Naive B cell (primary cell): ENCODE results near the gene MACROD1. TPM values are rescaled to one million over a fixed set of nuclear protein-coding genes. Genes with fewer than 3 reads are reported as not detected.
A peak's percentile ranks its signal among the peaks of the same experiment; 100 is the strongest.
"Not testable (repeated sequence)": the region's sequence is repeated elsewhere in the genome, so short reads cannot be mapped to it uniquely, and the experiment has no call there.

Source experiments
- ATAC-seq, 2 donors: fragments of 150-1000 bp; cut with Tn5 transposase; 2 replicates each; pipeline ENCODE4 v1.10.0; 2021; ENCODE audit warnings: low read depth in 2 of 2, mild to moderate bottlenecking in 2 of 2, moderate library complexity in 2 of 2
- DNase-seq: peaks from one replicate; pipeline ENCODE4 v3.0.0; 2022
- H3K27ac Mint-ChIP-seq, 6 donors: one replicate each; pipeline ENCODE4 v1.8.0; 2020 to 2022; ENCODE audit warnings: mild to moderate bottlenecking in 6 of 6, mixed read lengths in 6 of 6, moderate library complexity in 5 of 6, inconsistent platforms in 2 of 6
- H3K27me3 Mint-ChIP-seq, 3 donors: one replicate each; pipeline ENCODE4 v1.8.0; 2021 to 2022; ENCODE audit warnings: mixed read lengths in 3 of 3, mild to moderate bottlenecking in 1 of 3
- H3K36me3 Mint-ChIP-seq, 2 donors: one replicate each; pipeline ENCODE4 v1.8.0; 2020 to 2022; ENCODE audit warnings: mixed read lengths in 2 of 2, inconsistent platforms in 1 of 2, mild to moderate bottlenecking in 1 of 2
- H3K4me1 Mint-ChIP-seq, 3 donors: one replicate each; pipeline ENCODE4 v1.8.0; 2020 to 2022; ENCODE audit warnings: mixed read lengths in 3 of 3, inconsistent platforms in 1 of 3, mild to moderate bottlenecking in 1 of 3, moderate library complexity in 1 of 3
- H3K4me3 Mint-ChIP-seq, 8 donors: one replicate each; pipeline ENCODE4 v1.8.0; 2020 to 2022; ENCODE audit warnings: mild to moderate bottlenecking in 8 of 8, mixed read lengths in 8 of 8, moderate library complexity in 8 of 8, inconsistent platforms in 2 of 8
- H3K9me3 Mint-ChIP-seq, 7 donors: one replicate each; pipeline ENCODE4 v1.8.0; 2020 to 2022; ENCODE audit warnings: mixed read lengths in 7 of 7, mild to moderate bottlenecking in 5 of 7, inconsistent platforms in 2 of 7, moderate library complexity in 1 of 7
- polyA plus RNA-seq, 6 donors: library from polyadenylated mRNA; unstranded; fragments of 300-500 nt; fragmentation: Illumina TruSeq; gene quantifications; one replicate each; pipeline ENCODE4 v1.2.3, GENCODE V29; 2021; ENCODE audit warnings: low read depth in 6 of 6

MACROD1 gene
- polyA plus RNA-seq, 6 donors from 2014 or later, result 1.5 to 7.0 (median 3.2) TPM

GRCh38 chr11:63993100-63993499 lies 172.8 kb downstream of the MACROD1 start:
- Mint-ChIP-seq H3K4me1 (peaks cover 16 to 42% (median 27%) of the 10 kb centered on the region in 3 donors), H3K27ac (peak overlapping the region in 1 of 6 donors; percentile 96), H3K36me3 (peaks cover 18 to 30% of the 10 kb centered on the region in 2 donors), H3K27me3 (peaks cover 0 to 1% (median 0%) of the 10 kb centered on the region in 3 donors), H3K9me3 (no peaks in the 10 kb centered on the region), H3K4me3 (no peak overlapping the region)
- DNase-seq, result no peak
- no peak for ATAC-seq

GRCh38 chr11:63991558-63991957 lies 174.4 kb downstream of the MACROD1 start:
- Mint-ChIP-seq H3K9me3 (no peaks in the 10 kb centered on the region), H3K27ac (peak overlapping the region in 1 of 6 donors; percentile 74), H3K36me3 (peaks cover 12 to 18% of the 10 kb centered on the region in 2 donors), H3K27me3 (no peaks in the 10 kb centered on the region), H3K4me1 (peaks cover 23 to 52% (median 26%) of the 10 kb centered on the region in 3 donors), H3K4me3 (no peak overlapping the region)
- ATAC-seq (no peak), DNase-seq (no peak)

- no peaks in the 10 kb centered on the region for H3K9me3 Mint-ChIP-seq
- H3K27me3 Mint-ChIP-seq, result no peaks in the 10 kb centered on the region
- ATAC-seq, result no peak
- DNase-seq, result no peak
- H3K36me3 Mint-ChIP-seq, result peaks cover 8 to 13% of the 10 kb centered on the region in 2 donors
- peak overlapping the region in 2 of 6 donors; percentile 37 to 90 for H3K27ac Mint-ChIP-seq
- peak overlapping the region; percentile 66 to 99 (median 85) for H3K4me3 Mint-ChIP-seq
- H3K4me1 Mint-ChIP-seq, result peaks cover 36 to 57% (median 38%) of the 10 kb centered on the region in 3 donors
Observed at GRCh38 chr11:63986932-63987513, 178.9 kb downstream of the MACROD1 start.

GRCh38 chr11:63986156-63986931 lies 179.6 kb downstream of the MACROD1 start, which contains the start of gene OTUB1:
Gene OTUB1 (plus strand): TSS chr11:63986438. CDS start chr11:63986457, 19 bp downstream.
- peak within 1 kb of the TSS; percentile 95 to 99 (median 99) for H3K4me3 Mint-ChIP-seq
- peak within 1 kb of the TSS; percentile 98 to 99 (median 98) for H3K27ac Mint-ChIP-seq

GRCh38 chr11:63985812-63986155 lies 180.1 kb downstream of the MACROD1 start:
- H3K4me1 Mint-ChIP-seq, result peaks cover 34 to 44% (median 44%) of the 10 kb centered on the region in 3 donors
- peak overlapping the region; percentile 98 to 99 (median 98) for H3K27ac Mint-ChIP-seq
- H3K27me3 Mint-ChIP-seq, result no peaks in the 10 kb centered on the region
- peak; percentile 68 to 70 for ATAC-seq
- no peaks in the 10 kb centered on the region for H3K9me3 Mint-ChIP-seq
- peaks cover 4 to 6% of the 10 kb centered on the region in 2 donors for H3K36me3 Mint-ChIP-seq
- H3K4me3 Mint-ChIP-seq, result peak overlapping the region; percentile 95 to 99 (median 99)
- DNase-seq, result peak; percentile 67

More at GRCh38 chr11:63986156-63986931, 179.6 kb downstream of the MACROD1 start, which contains the start of gene OTUB1:
- ATAC-seq (peak; percentile 82 to 87), DNase-seq (peak; percentile 77)
- no peaks in the 10 kb centered on the region for H3K27me3 Mint-ChIP-seq
- no peaks in the 10 kb centered on the region for H3K9me3 Mint-ChIP-seq
- peaks cover 7 to 8% of the 10 kb centered on the region in 2 donors for H3K36me3 Mint-ChIP-seq
- peaks cover 34 to 50% (median 40%) of the 10 kb centered on the region in 3 donors for H3K4me1 Mint-ChIP-seq

GRCh38 chr11:63979426-63979825 lies 186.5 kb downstream of the MACROD1 start:
- Mint-ChIP-seq H3K4me3 (peak overlapping the region in 1 of 8 donors; percentile 36), H3K36me3 (no peaks in the 10 kb centered on the region), H3K4me1 (peaks cover 26 to 46% (median 31%) of the 10 kb centered on the region in 3 donors), H3K27ac (no peak overlapping the region), H3K9me3 (no peaks in the 10 kb centered on the region), H3K27me3 (no peaks in the 10 kb centered on the region)
- DNase-seq (no peak), ATAC-seq (no peak)

GRCh38 chr11:63978551-63979239 lies 187.2 kb downstream of the MACROD1 start:
- H3K4me3 Mint-ChIP-seq, result peak overlapping the region in 2 of 8 donors; percentile 12 to 70
- no peak overlapping the region for H3K27ac Mint-ChIP-seq

GRCh38 chr11:63974259-63975143 lies 191.4 kb downstream of the MACROD1 start, which contains the start of gene COX8A:
Gene COX8A (plus strand): TSS chr11:63974620. CDS start chr11:63974681, 61 bp downstream.
- peak; percentile 93 for DNase-seq
- peak; percentile 98 to 99 for ATAC-seq
- H3K27me3 Mint-ChIP-seq, result peaks cover 0 to 5% (median 4%) of the 10 kb centered on the region in 3 donors
- no peaks in the 10 kb centered on the region for H3K36me3 Mint-ChIP-seq
- H3K4me1 Mint-ChIP-seq, result peaks cover 28 to 40% (median 30%) of the 10 kb centered on the region in 3 donors
- H3K27ac Mint-ChIP-seq, result peak within 1 kb of the TSS; percentile 95 to 99 (median 99)
- peak within 1 kb of the TSS; percentile 98 to 100 (median 100) for H3K4me3 Mint-ChIP-seq
- no peaks in the 10 kb centered on the region for H3K9me3 Mint-ChIP-seq

More at GRCh38 chr11:63978551-63979239, 187.2 kb downstream of the MACROD1 start:
- DNase-seq (no peak), ATAC-seq (no peak)
- no peaks in the 10 kb centered on the region for H3K9me3 Mint-ChIP-seq
- H3K4me1 Mint-ChIP-seq, result peaks cover 31 to 53% (median 37%) of the 10 kb centered on the region in 3 donors
- no peaks in the 10 kb centered on the region for H3K27me3 Mint-ChIP-seq
- no peaks in the 10 kb centered on the region for H3K36me3 Mint-ChIP-seq

- peak overlapping the region; percentile 98 to 100 (median 100) for H3K4me3 Mint-ChIP-seq
- DNase-seq, H3K27me3 Mint-ChIP-seq, H3K9me3 Mint-ChIP-seq, ATAC-seq, H3K36me3 Mint-ChIP-seq: not testable (repeated sequence)
- H3K4me1 Mint-ChIP-seq, result peaks cover 28 to 40% (median 30%) of the 10 kb centered on the region in 3 donors
- peak overlapping the region; percentile 95 to 99 (median 99) for H3K27ac Mint-ChIP-seq
Observed at GRCh38 chr11:63973912-63974258, 192.0 kb downstream of the MACROD1 start.

GRCh38 chr11:63970902-63971301 lies 195.0 kb downstream of the MACROD1 start:
- DNase-seq (no peak), ATAC-seq (no peak)
- Mint-ChIP-seq H3K27me3 (peaks cover 0 to 10% (median 8%) of the 10 kb centered on the region in 3 donors), H3K27ac (no peak overlapping the region), H3K9me3 (no peaks in the 10 kb centered on the region), H3K4me1 (peaks cover 12 to 22% (median 14%) of the 10 kb centered on the region in 3 donors), H3K36me3 (no peaks in the 10 kb centered on the region), H3K4me3 (no peak overlapping the region)

- no peak for DNase-seq
- H3K36me3 Mint-ChIP-seq, result no peaks in the 10 kb centered on the region
- H3K4me3 Mint-ChIP-seq, result no peak overlapping the region
- H3K9me3 Mint-ChIP-seq, result no peaks in the 10 kb centered on the region
- H3K4me1 Mint-ChIP-seq, result peaks cover 7 to 13% (median 9%) of the 10 kb centered on the region in 3 donors
- peaks cover 0 to 16% (median 8%) of the 10 kb centered on the region in 3 donors for H3K27me3 Mint-ChIP-seq
- H3K27ac Mint-ChIP-seq, result peak overlapping the region in 3 of 6 donors; percentile 15 to 69 (median 24)
- no peak for ATAC-seq
Observed at GRCh38 chr11:63969461-63969860, 196.5 kb downstream of the MACROD1 start.

GRCh38 chr11:63966444-63966843 lies 199.5 kb downstream of the MACROD1 start:
- Mint-ChIP-seq H3K4me1 (peaks cover 0 to 4% (median 0%) of the 10 kb centered on the region in 3 donors), H3K4me3 (no peak overlapping the region), H3K27me3 (peaks cover 0 to 16% (median 8%) of the 10 kb centered on the region in 3 donors)

More at GRCh38 chr11:63966444-63966843, 199.5 kb downstream of the MACROD1 start:
- Mint-ChIP-seq H3K36me3 (no peaks in the 10 kb centered on the region), H3K27ac (peak overlapping the region in 2 of 6 donors; percentile 41 to 61), H3K9me3 (no peaks in the 10 kb centered on the region)
- ATAC-seq (no peak), DNase-seq (no peak)
